ENCODE data around the gene CCDC68.
"Not testable (repeated sequence)": the region's sequence is repeated elsewhere in the genome, so short reads cannot be mapped to it uniquely, and the experiment has no call there.

The CCDC68 gene

DNA sequence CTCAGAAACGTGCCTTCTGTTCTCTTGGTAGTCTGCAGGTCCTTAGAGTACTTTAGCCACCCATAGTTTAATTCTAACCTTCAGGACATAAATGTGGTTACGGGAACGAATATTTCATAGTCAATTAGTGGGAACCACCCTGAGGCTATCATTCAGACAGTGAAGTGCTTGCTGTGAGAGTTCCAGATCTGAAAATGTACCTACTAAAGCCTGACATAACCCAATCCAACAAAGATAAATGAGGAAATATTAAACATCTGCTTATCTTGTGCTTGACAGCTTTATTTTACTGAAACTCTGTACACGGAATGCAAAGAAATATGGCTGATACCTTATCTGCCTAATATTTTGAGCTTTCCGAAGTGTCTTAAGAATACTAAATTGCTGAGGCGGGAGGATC is 88.0 kb downstream of the CCDC68 start:
- DNase-seq, result no peak

DNA sequence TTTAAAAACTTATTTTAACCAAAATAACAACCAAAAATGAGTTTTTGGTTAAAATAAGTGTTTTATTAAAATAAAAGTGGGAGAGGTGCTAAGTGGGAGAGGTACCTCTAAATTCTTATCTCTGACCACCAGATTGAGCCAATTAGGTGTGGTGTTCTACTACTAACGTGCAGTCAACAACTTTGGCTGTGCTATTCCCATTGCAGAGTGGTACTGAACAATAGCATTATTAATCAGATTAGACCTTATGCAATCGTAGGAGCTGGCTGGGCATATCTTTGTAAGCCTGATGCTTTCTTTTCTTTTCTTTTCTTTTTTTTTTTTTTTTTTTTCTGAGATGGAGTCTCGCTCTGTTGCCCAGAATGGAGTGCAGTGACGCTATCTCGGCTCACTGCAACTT is 92.1 kb downstream of the CCDC68 start:
- no peak for DNase-seq

- no peak for DNase-seq
Measured at GRCh38 chr18:54860941-54861340, 98.3 kb downstream of the CCDC68 start.

- no peak for DNase-seq
Measured at GRCh38 chr18:54859667-54860421, 99.4 kb downstream of the CCDC68 start.

DNA sequence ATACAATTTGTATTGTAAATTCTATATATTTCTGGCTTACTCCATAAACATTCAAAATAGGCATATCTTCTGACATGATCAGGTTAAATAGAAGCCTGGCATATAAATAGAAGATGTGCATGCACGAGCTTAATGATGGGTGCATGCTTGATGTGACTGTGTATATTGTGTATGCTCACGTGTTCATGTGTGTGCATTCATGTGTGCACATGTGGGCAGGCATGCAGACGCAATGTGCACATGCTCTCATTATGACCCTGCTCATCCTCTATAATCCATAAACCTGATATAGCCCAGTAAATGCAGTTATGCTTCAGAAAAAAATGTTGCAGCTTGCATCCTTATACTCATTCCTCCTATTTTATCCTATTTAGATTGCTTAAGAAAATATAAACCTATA is 101.8 kb downstream of the CCDC68 start:
- DNase-seq, result no peak

- no peak for DNase-seq
Measured at GRCh38 chr18:54856105-54856646, 103.1 kb downstream of the CCDC68 start.

DNA sequence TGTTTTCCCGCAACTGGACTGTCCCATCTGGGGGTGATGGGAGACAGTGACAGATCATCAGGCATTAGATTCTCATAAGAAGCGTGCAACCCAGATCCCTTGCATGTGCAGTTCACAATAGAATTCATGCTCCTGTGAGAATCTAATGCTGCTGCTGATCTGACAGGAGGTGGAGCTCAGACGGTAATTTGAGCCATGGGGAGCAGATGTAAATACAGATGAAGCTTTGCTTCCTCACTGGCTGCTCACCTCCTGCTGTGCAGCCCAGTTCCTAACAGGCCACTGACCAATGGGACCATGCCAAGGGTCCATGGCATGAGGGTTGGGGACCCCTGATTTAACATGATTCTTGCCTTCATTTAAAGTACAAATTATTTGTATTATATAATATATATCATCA is 104.2 kb downstream of the CCDC68 start:
- DNase-seq, result not testable (repeated sequence)

DNA sequence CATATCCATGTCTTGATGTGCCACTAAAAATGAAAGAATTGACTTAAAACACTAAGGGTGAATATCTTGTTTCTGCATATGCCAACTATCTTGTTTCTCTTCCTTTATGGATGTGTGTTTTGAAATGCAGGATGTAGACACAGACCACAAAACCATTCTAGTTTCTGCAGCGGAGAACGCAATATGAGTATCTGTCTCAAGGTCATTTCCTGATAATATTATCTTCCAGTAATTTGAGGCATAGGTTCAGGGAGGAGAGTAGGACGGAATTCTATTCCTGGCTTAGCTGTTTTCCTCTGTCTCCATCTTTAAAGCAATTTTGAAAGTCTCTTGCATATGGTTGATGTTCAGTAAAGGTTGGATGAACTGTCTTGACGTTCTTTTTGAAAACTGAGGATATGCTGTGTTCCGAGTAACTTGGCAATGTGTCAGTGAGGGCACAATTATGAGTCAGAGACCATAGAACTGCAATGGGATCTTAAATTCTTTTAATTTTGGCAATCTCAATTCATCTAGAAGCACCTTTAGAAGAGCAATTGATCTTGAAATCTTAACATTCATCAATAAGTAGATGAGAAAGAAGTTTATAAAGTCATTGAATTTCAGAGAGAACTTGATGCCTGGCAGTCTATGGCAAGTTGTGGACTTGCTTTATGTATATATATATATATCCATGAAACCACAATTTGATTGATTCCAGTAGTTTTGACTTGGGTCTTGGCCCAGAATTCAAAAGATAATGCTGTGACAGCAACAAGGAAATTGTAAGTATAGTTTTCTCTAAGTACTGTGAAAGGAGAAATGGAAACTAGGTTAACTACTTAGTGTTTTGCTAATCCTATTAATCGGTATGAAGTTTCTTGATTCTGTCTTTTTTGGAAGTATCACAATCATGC is 106.2 kb downstream of the CCDC68 start:
- DNase-seq, result no peak

All from NCI-H510A treated with DMSO at 0.1 percent for 48 hours (cell line).